AG04450 (cell line): ENCODE results near the gene MALRD1. TPM values are rescaled to one million over a fixed set of nuclear protein-coding genes. Genes with fewer than 3 reads are reported as not detected.

ENCODE experiments used
- CTCF ChIA-PET: fragments of 300-600, 350-600 bp; formaldehyde crosslinking; extraction: SDS; loops from one replicate; lab custom pipeline; 2022; ENCODE audit warnings: antibody characterized with exemption, inconsistent platforms; lab: Charles Lee
- POLR2A ChIA-PET: fragments of 350-600 bp; formaldehyde crosslinking; extraction: SDS; loops from one replicate; lab custom pipeline; 2021; ENCODE audit warnings: antibody characterized with exemption, inconsistent platforms; lab: Yijun Ruan, JAX
- DNase-seq: peaks from one replicate; pipeline ENCODE4 v3.0.0-alpha.2; 2011; ENCODE audit warnings: low read depth, low spot score
- H3K27ac ChIP-seq: one replicate; pipeline ENCODE4 v1.5.1; 2012; ENCODE audit warnings: low read depth, low read length, control low read depth
- H3K27me3 ChIP-seq: one replicate; pipeline ENCODE4 v1.6.0; 2012; ENCODE audit warnings: low read length; ENCODE audit not compliant: control insufficient read depth, insufficient read depth
- H3K4me3 ChIP-seq: 2 replicates; pipeline ENCODE4 v1.5.1; 2011; ENCODE audit warnings: mild to moderate bottlenecking, low read depth, low read length, control low read depth
- H3K9me3 ChIP-seq: 2 replicates; pipeline ENCODE4 v1.5.1; 2012; ENCODE audit warnings: low read length; ENCODE audit not compliant: control insufficient read depth, insufficient read depth
- CTCF ChIP-seq: IDR thresholded peaks from 2 replicates; pipeline ENCODE4 v1.5.1; 2011; ENCODE audit warnings: low read depth, low read length, control low read depth, inconsistent platforms
- polyA plus RNA-seq: library from polyadenylated mRNA; depleted of rRNA; stranded (reverse); fragments of >200 nt; gene quantifications from 2 replicates; pipeline ENCODE4 v1.2.3, GENCODE V29; 2011

The MALRD1 gene
- polyA plus RNA-seq, 1 experiment = 2.4 TPM

GRCh38 chr10:19745672-19746071 is 697.1 kb downstream of the MALRD1 start:
- ChIA-PET POLR2A (no interaction called here), CTCF (interaction anchor here (0.6 kb wide), 1 partner anchor 1984 kb away, joined by 3 read pairs; no protein-coding TSS in a partner anchor)
- Histone ChIP-seq H3K27me3 (no peaks in the 10 kb centered on the region), H3K27ac (no peak overlapping the region), H3K4me3 (no peak overlapping the region), H3K9me3 (no peaks in the 10 kb centered on the region)
- no peak for DNase-seq
- TF ChIP-seq CTCF = no peak

DNA sequence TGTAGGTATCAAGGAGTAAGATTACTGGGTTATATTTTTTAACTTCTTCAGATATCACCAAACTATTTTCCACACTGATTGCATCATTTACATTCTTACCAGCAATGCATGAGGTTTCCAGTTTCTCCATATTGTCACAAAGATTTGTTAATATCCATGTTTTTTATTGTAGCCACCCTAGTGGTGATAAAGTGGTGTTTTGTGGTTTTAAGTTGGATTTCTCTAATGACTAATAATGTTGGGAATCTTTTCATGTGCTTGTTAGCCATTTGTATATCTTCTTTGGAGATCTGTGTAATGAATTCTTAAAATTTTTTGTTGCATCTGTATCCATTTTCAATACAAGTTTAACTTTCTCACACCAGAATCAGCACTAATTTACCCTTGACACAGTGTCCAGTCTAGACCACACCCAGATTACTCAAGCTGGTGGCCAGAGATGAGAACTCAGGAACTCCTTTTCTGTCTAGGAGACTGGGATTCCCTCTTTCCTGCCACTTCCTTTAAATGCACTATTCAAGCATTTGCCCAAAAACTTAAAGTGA is 700.7 kb downstream of the MALRD1 start:
- no peak for DNase-seq
- H3K27me3 ChIP-seq = no peaks in the 10 kb centered on the region
- ChIA-PET POLR2A (no interaction called here), CTCF (interaction anchor here (0.8 kb wide), 1 partner anchor 82 kb away, joined by 3 read pairs; no protein-coding TSS in a partner anchor)
- H3K27ac ChIP-seq = no peak overlapping the region
- no peaks in the 10 kb centered on the region for H3K9me3 ChIP-seq
- H3K4me3 ChIP-seq = no peak overlapping the region
- no peak for TF ChIP-seq CTCF

DNA sequence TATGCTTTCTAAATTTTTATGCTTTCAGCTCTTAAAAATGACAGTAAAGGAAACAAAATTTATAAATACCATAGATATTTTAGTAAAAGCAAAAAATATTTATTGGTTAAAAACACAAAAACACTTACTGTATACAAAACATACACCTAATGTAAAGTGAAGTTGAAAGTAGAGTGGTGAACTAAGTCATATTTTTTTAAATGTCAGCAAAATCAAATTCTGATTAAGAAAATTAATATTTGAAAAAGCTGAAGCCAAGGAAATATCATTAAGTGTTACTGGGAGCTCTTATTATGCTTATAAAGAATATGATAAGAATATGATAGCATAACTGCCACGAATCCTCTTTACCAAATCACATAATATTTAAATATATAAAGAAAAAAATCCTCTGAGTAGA is 702.4 kb downstream of the MALRD1 start:
- H3K9me3 ChIP-seq = no peaks in the 10 kb centered on the region
- no peaks in the 10 kb centered on the region for H3K27me3 ChIP-seq
- no peak overlapping the region for H3K27ac ChIP-seq
- no peak for TF ChIP-seq CTCF
- H3K4me3 ChIP-seq = no peak overlapping the region
- no peak for DNase-seq
- POLR2A ChIA-PET = no interaction called here
- CTCF ChIA-PET = no interaction called here

GRCh38 chr10:19756919-19757318 is 708.3 kb downstream of the MALRD1 start:
- CTCF ChIA-PET = no interaction called here

GRCh38 chr10:19762026-19762425 is 713.4 kb downstream of the MALRD1 start:
- no peak for DNase-seq
- CTCF ChIA-PET = no interaction called here

More at GRCh38 chr10:19756919-19757318, 708.3 kb downstream of the MALRD1 start:
- H3K27ac ChIP-seq = no peak overlapping the region
- DNase-seq = no peak
- TF ChIP-seq CTCF = no peak
- no peaks in the 10 kb centered on the region for H3K27me3 ChIP-seq
- POLR2A ChIA-PET = no interaction called here
- no peaks in the 10 kb centered on the region for H3K9me3 ChIP-seq
- H3K4me3 ChIP-seq = no peak overlapping the region

More at GRCh38 chr10:19762026-19762425, 713.4 kb downstream of the MALRD1 start:
- H3K27me3 ChIP-seq = no peaks in the 10 kb centered on the region
- no peaks in the 10 kb centered on the region for H3K9me3 ChIP-seq
- H3K4me3 ChIP-seq = no peak overlapping the region
- no peak overlapping the region for H3K27ac ChIP-seq
- POLR2A ChIA-PET = no interaction called here
- TF ChIP-seq CTCF = no peak
